Measurements from ENCODE around the gene ACTG2.

GRCh38 chr2:73922681-73923080 is 29.9 kb downstream of the ACTG2 start:
- TF ChIP-seq POLR2A (IDR thresholded peaks at IDR 0.05): no peak
- TF ChIP-seq CTCF (IDR thresholded peaks at IDR 0.05): no peak

Measured in uterus (tissue), 2 donors.